KMS-11 (cell line): ENCODE data around the gene RELT.

Source experiments
- H2AFZ ChIP-seq: fragments of 200-600 bp; sonication (generic); 2 replicates; pipeline ENCODE4 v1.6.1; 2016; ENCODE audit warnings: antibody characterized with exemption, mixed run types, low read depth
- H3K27ac ChIP-seq: fragments of 200-600 bp; sonication (generic); 2 replicates; pipeline ENCODE4 v1.6.1; 2016; ENCODE audit warnings: mild to moderate bottlenecking, mixed run types
- H3K27me3 ChIP-seq: fragments of 200-600 bp; sonication (generic); 2 replicates; pipeline ENCODE4 v1.6.1; 2017; ENCODE audit warnings: mild to moderate bottlenecking, low read depth, mixed run types, moderate library complexity; ENCODE audit not compliant: insufficient read depth
- H3K36me3 ChIP-seq: fragments of 200-600 bp; sonication (generic); 2 replicates; pipeline ENCODE4 v1.6.1; 2017; ENCODE audit warnings: mild to moderate bottlenecking, mixed run types; ENCODE audit not compliant: insufficient read depth
- H3K4me1 ChIP-seq: fragments of 200-600 bp; sonication (generic); 2 replicates; pipeline ENCODE4 v1.6.1; 2016; ENCODE audit warnings: mild to moderate bottlenecking, low read depth, mixed run types; ENCODE audit not compliant: poor library complexity, severe bottlenecking
- H3K4me2 ChIP-seq: fragments of 200-600 bp; sonication (generic); 2 replicates; pipeline ENCODE4 v1.7.0; 2016; ENCODE audit warnings: mild to moderate bottlenecking, mixed run types
- H3K4me3 ChIP-seq: fragments of 200-600 bp; sonication (generic); IDR thresholded peaks from 2 replicates; pipeline ENCODE4 v1.6.1; 2017; ENCODE audit warnings: low read depth, low read length, mixed read lengths; ENCODE audit not compliant: insufficient read depth
- H3K79me2 ChIP-seq: fragments of 200-600 bp; sonication (generic); 2 replicates; pipeline ENCODE4 v1.6.1; 2016; ENCODE audit warnings: low read depth, mixed run types; ENCODE audit not compliant: insufficient read depth
- H3K9ac ChIP-seq: fragments of 200-600 bp; sonication (generic); 2 replicates; pipeline ENCODE4 v1.6.1; 2016; ENCODE audit warnings: mild to moderate bottlenecking, mixed run types
- H4K20me1 ChIP-seq: fragments of 200-600 bp; sonication (generic); 2 replicates; pipeline ENCODE4 v1.6.1; 2016; ENCODE audit warnings: mild to moderate bottlenecking, mixed run types; ENCODE audit not compliant: insufficient read depth
- CTCF ChIP-seq: fragments of 200-600 bp; sonication (generic); conservative IDR thresholded peaks from 2 replicates; pipeline ENCODE4 v1.6.1; 2017; ENCODE audit warnings: low read depth, mild to moderate bottlenecking, antibody characterized with exemption, low read length, moderate library complexity, mixed read lengths

RELT gene

GRCh38 chr11:73406131-73406530, 29.9 kb downstream of the RELT start:
- Histone ChIP-seq H3K9ac (no peak overlapping the region), H3K4me2 (no peak overlapping the region), H3K79me2 (no peaks in the 10 kb centered on the region), H3K4me3 (no peak overlapping the region), H3K4me1 (no peaks in the 10 kb centered on the region), H4K20me1 (no peaks in the 10 kb centered on the region), H3K27ac (no peak overlapping the region), H3K27me3 (no peaks in the 10 kb centered on the region), H3K36me3 (no peaks in the 10 kb centered on the region), H2AFZ (no peak overlapping the region)
- no peak for TF ChIP-seq CTCF

GRCh38 chr11:73406619-73407018, 30.4 kb downstream of the RELT start:
- Histone ChIP-seq H3K27me3 (no peaks in the 10 kb centered on the region), H3K4me1 (no peaks in the 10 kb centered on the region), H3K9ac (no peak overlapping the region), H2AFZ (no peak overlapping the region), H3K4me2 (no peak overlapping the region), H3K27ac (no peak overlapping the region), H3K36me3 (no peaks in the 10 kb centered on the region), H3K4me3 (no peak overlapping the region), H3K79me2 (no peaks in the 10 kb centered on the region), H4K20me1 (no peaks in the 10 kb centered on the region)
- TF ChIP-seq CTCF, result no peak

GRCh38 chr11:73409431-73409830, 33.2 kb downstream of the RELT start:
- H2AFZ ChIP-seq, result no peak overlapping the region
- H3K36me3 ChIP-seq, result no peaks in the 10 kb centered on the region
- no peak overlapping the region for H3K4me2 ChIP-seq
- H3K27me3 ChIP-seq, result no peaks in the 10 kb centered on the region
- no peak overlapping the region for H3K4me3 ChIP-seq
- H3K9ac ChIP-seq, result no peak overlapping the region
- no peak overlapping the region for H3K27ac ChIP-seq
- no peaks in the 10 kb centered on the region for H4K20me1 ChIP-seq
- no peaks in the 10 kb centered on the region for H3K79me2 ChIP-seq
- H3K4me1 ChIP-seq, result no peaks in the 10 kb centered on the region
- TF ChIP-seq CTCF, result no peak

GRCh38 chr11:73410627-73411026, 34.4 kb downstream of the RELT start:
- no peaks in the 10 kb centered on the region for H3K4me1 ChIP-seq
- H3K79me2 ChIP-seq, result no peaks in the 10 kb centered on the region
- H3K27me3 ChIP-seq, result no peaks in the 10 kb centered on the region
- no peak overlapping the region for H3K9ac ChIP-seq
- no peak overlapping the region for H3K4me3 ChIP-seq
- no peaks in the 10 kb centered on the region for H3K36me3 ChIP-seq
- TF ChIP-seq CTCF, result no peak
- no peak overlapping the region for H2AFZ ChIP-seq
- H3K27ac ChIP-seq, result no peak overlapping the region
- no peak overlapping the region for H3K4me2 ChIP-seq
- H4K20me1 ChIP-seq, result no peaks in the 10 kb centered on the region

- no peak overlapping the region for H3K4me2 ChIP-seq
- no peaks in the 10 kb centered on the region for H3K4me1 ChIP-seq
- no peaks in the 10 kb centered on the region for H3K79me2 ChIP-seq
- H2AFZ ChIP-seq, result no peak overlapping the region
- TF ChIP-seq CTCF, result no peak
- H3K27me3 ChIP-seq, result no peaks in the 10 kb centered on the region
- no peak overlapping the region for H3K9ac ChIP-seq
- H3K4me3 ChIP-seq, result no peak overlapping the region
- no peaks in the 10 kb centered on the region for H4K20me1 ChIP-seq
- no peak overlapping the region for H3K27ac ChIP-seq
- H3K36me3 ChIP-seq, result no peaks in the 10 kb centered on the region
These were observed 34.8 kb downstream of the RELT start for GRCh38 chr11:73411031-73411430.
